ENCODE measurements around the gene TLNRD1. TPM values are rescaled to one million over a fixed set of nuclear protein-coding genes. Genes with fewer than 3 reads are reported as not detected.

TLNRD1 gene
- total RNA-seq, 1 experiment from 2014 or later, result 31.8 TPM

DNA sequence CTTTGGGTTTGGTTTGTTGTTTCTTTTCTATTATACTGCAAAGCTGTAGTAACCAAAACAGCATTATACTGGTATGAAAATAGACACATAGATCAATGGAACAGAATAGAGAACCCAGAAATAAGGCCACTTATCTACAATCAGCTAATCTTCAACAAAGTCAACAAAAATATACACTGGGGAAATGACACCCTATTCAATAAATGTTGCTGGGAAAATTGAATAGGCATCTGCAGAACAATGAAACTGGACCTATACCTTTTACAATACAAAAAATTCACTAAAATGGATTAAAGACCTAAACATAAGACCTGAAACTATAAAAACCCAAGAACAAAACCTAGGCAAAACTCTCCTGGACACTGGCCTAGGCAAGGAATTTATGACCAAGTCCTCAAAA, 52.9 kb downstream of the TLNRD1 start:
- no peak for DNase-seq
- no peak for TF ChIP-seq CTCF (IDR thresholded peaks at IDR 0.05; ENCODE audit: unreplicated experiment)
- Mint-ChIP-seq H3K36me3 (ENCODE audit: insufficient read depth, unreplicated experiment) (no peaks in the 10 kb centered on the region), H3K4me1 (ENCODE audit: low read depth, unreplicated experiment) (no peaks in the 10 kb centered on the region), H3K27me3 (ENCODE audit: unreplicated experiment) (peaks cover 20% of the 10 kb centered on the region), H3K4me3 (ENCODE audit: low read depth, unreplicated experiment) (no peak overlapping the region), H3K27ac (ENCODE audit: unreplicated experiment) (no peak overlapping the region), H3K9me3 (ENCODE audit: low read depth, unreplicated experiment) (peaks cover 2% of the 10 kb centered on the region)
- CTCF ChIA-PET, result no interaction called here
- intact Hi-C loops (cut with micrococcal nuclease; ENCODE audit: unreplicated experiment), result no loop called here
- no TSS peak for BruUV-seq (replicated peaks)

DNA sequence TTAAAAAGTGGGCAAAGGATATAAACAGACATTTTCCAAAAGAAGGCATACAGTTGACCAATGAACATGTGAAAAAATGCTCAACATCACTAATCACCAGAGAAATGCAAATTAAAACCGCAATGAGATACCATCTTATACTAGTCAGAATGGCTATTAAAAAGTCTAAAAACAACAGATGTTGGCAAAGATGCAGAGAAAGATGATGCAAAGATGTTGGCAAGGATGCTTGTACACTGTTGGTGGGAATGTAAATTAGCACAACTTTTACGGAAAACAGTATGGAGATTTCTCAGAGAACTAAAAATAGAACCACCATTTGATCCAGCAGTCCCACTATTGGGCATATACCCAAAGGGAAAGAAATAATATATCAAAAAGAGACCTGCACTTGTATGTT, 53.5 kb downstream of the TLNRD1 start:
- no peak overlapping the region for H3K27ac Mint-ChIP-seq (ENCODE audit: unreplicated experiment)
- intact Hi-C loops (cut with micrococcal nuclease; ENCODE audit: unreplicated experiment), result no loop called here
- no peak for TF ChIP-seq CTCF (IDR thresholded peaks at IDR 0.05; ENCODE audit: unreplicated experiment)
- peaks cover 18% of the 10 kb centered on the region for H3K27me3 Mint-ChIP-seq (ENCODE audit: unreplicated experiment)
- H3K4me3 Mint-ChIP-seq (ENCODE audit: low read depth, unreplicated experiment), result no peak overlapping the region
- BruUV-seq (replicated peaks), result no TSS peak
- no peak for DNase-seq
- H3K36me3 Mint-ChIP-seq (ENCODE audit: insufficient read depth, unreplicated experiment), result no peaks in the 10 kb centered on the region
- H3K9me3 Mint-ChIP-seq (ENCODE audit: low read depth, unreplicated experiment), result peaks cover 2% of the 10 kb centered on the region
- CTCF ChIA-PET, result no interaction called here
- no peaks in the 10 kb centered on the region for H3K4me1 Mint-ChIP-seq (ENCODE audit: low read depth, unreplicated experiment)

Small RNA genes within 50 kb of the gene (microRNA-seq; reads per million reads assigned to microRNA genes)
- gene MIR4514, result not detected

Other genes starting within 250 kb of the TLNRD1 start
- gene CEMIP, start 221.6 kb upstream of the TLNRD1 start, total RNA-seq (2022), result 1.8 and 4.1 TPM in 2 replicates
- 47.3 and 49.9 TPM in 2 replicates for gene MESD, start 11.1 kb upstream of the TLNRD1 start, total RNA-seq (2022)
- not detected in 2 replicates for gene CFAP161, start 133.3 kb downstream of the TLNRD1 start, total RNA-seq (2022)
- gene IL16, start 196.0 kb downstream of the TLNRD1 start, total RNA-seq (2022), result not detected in 2 replicates

All from Calu3 (cell line).